ENCODE results near the gene GRIK4.

GRIK4 gene

DNA sequence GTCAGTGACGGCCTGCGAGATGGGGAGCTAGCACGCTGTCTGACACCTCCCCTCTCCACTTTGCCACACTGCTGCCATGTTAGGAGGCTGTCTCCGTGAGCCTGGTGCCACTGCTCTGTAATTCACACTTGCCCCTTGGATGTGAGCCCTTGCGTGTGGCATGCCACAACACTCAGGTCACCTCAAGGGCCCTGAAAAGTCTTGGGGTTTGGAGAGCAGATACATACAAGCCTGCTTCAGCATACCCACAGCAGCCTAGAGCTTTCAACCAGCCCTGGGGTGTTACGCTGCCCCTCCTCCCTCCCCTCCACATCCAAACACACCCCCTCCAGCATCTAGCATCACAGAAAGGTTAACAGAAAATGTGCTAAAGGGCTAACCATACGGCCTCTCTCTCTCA, 442.8 kb downstream of the GRIK4 start:
- TF ChIP-seq, protein P1, sequence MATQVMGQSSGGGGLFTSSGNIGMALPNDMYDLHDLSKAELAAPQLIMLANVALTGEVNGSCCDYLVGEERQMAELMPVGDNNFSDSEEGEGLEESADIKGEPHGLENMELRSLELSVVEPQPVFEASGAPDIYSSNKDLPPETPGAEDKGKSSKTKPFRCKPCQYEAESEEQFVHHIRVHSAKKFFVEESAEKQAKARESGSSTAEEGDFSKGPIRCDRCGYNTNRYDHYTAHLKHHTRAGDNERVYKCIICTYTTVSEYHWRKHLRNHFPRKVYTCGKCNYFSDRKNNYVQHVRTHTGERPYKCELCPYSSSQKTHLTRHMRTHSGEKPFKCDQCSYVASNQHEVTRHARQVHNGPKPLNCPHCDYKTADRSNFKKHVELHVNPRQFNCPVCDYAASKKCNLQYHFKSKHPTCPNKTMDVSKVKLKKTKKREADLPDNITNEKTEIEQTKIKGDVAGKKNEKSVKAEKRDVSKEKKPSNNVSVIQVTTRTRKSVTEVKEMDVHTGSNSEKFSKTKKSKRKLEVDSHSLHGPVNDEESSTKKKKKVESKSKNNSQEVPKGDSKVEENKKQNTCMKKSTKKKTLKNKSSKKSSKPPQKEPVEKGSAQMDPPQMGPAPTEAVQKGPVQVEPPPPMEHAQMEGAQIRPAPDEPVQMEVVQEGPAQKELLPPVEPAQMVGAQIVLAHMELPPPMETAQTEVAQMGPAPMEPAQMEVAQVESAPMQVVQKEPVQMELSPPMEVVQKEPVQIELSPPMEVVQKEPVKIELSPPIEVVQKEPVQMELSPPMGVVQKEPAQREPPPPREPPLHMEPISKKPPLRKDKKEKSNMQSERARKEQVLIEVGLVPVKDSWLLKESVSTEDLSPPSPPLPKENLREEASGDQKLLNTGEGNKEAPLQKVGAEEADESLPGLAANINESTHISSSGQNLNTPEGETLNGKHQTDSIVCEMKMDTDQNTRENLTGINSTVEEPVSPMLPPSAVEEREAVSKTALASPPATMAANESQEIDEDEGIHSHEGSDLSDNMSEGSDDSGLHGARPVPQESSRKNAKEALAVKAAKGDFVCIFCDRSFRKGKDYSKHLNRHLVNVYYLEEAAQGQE (IDR thresholded peaks at IDR 0.05; ENCODE audit: insufficient read depth in 1 of 2, low read depth in 2 of 2, low read length in 2 of 2): no peak
- TF ChIP-seq FOXP2 (optimal IDR thresholded peaks at IDR 0.05; ENCODE audit: borderline replicate concordance, extremely low read depth, extremely low read length, insufficient read depth) (no peak), POLR2AphosphoS5 (IDR thresholded peaks at IDR 0.05; ENCODE audit: low read depth, low read length) (no peak), TAF1 (IDR thresholded peaks at IDR 0.05; ENCODE audit: borderline replicate concordance, insufficient read depth, low read length) (no peak), SIN3A (IDR thresholded peaks at IDR 0.05; ENCODE audit: borderline replicate concordance, insufficient read depth, low read length) (no peak)

DNA sequence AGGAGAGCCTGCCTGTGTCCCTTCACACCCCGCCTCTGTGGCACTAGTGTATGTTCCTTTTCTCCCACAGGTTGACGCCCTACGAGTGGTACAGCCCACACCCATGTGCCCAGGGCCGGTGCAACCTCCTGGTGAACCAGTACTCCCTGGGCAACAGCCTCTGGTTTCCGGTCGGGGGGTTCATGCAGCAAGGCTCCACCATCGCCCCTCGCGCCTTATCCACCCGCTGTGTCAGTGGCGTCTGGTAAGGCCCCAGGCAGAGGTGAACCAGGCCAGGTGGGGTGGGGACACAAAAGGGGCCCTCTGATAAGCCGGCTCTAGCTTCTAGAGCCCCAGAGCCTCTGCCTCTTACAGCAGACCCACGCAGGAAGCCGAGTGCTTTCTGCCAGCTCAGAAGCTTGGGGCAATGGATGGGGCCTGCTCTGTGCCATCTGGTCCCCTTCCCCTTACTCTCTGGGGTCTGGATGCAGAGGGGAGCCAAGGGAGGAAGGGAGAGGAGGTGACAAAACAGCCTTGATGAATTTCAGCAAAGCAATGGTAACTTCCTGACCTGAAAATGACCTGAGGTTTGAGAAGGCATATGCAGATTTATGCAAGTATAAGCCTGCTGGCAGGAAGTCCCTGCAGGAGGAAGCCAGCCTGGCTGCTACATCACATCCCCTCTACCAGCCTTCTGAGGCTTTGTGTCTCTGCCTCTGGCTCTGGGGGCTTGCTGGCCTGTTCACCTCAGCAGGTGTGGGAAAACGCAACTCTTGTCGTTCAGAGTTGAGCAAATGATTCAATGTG, 445.4 kb downstream of the GRIK4 start:
- TF ChIP-seq TAF1 (IDR thresholded peaks at IDR 0.05; ENCODE audit: borderline replicate concordance, insufficient read depth, low read length) (no peak), POLR2AphosphoS5 (IDR thresholded peaks at IDR 0.05; ENCODE audit: low read depth, low read length) (no peak), SIN3A (IDR thresholded peaks at IDR 0.05; ENCODE audit: borderline replicate concordance, insufficient read depth, low read length) (no peak)

DNA sequence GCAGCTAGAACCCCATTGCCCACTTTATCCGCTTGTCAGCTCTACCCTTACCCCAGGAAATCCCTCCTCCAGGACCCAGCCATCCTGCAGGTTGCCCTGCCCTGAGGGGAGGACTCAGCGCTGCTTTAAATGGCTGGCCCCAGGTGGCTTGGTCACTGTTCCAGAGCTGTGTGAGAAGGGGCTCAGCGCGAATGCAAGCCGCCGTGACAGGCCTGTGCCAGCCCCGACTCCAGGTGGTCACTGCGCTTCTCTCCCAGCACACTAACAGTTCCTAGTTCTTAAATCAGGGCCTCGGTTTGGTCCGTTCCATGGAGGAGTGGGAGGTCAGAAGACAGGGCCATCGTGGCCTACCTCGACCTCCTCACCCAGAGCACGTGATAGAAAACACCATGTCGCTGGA, 446.6 kb downstream of the GRIK4 start:
- TF ChIP-seq SIN3A (IDR thresholded peaks at IDR 0.05; ENCODE audit: borderline replicate concordance, insufficient read depth, low read length) (no peak), TAF1 (IDR thresholded peaks at IDR 0.05; ENCODE audit: borderline replicate concordance, insufficient read depth, low read length) (no peak), FOXP2 (optimal IDR thresholded peaks at IDR 0.05; ENCODE audit: borderline replicate concordance, extremely low read depth, extremely low read length, insufficient read depth) (no peak), POLR2AphosphoS5 (IDR thresholded peaks at IDR 0.05; ENCODE audit: low read depth, low read length) (no peak)
- TF ChIP-seq, protein P1 (IDR thresholded peaks at IDR 0.05; ENCODE audit: insufficient read depth in 1 of 2, low read depth in 2 of 2, low read length in 2 of 2): no peak

DNA sequence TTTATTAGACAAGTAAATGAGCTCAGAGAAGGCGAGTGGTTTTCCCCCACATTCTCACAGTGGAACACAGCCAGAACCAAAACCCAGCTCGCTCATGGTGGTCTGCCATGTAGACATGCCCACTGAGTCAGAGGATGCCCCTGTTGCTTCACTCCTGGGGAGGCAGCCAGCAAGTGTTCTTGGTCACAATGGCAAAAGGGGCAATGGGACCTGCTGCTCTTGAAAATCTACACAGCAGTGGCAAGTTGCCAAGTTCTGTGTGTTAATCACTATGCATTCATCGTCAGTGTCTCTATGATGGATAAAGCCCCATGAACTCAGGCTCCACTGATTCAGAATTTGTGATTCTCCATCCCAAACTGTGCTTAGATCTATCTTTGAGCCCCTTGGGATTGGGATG, 447.6 kb downstream of the GRIK4 start:
- TF ChIP-seq POLR2AphosphoS5 (IDR thresholded peaks at IDR 0.05; ENCODE audit: low read depth, low read length) (no peak), SIN3A (IDR thresholded peaks at IDR 0.05; ENCODE audit: borderline replicate concordance, insufficient read depth, low read length) (no peak), TAF1 (IDR thresholded peaks at IDR 0.05; ENCODE audit: borderline replicate concordance, insufficient read depth, low read length) (no peak), FOXP2 (optimal IDR thresholded peaks at IDR 0.05; ENCODE audit: borderline replicate concordance, extremely low read depth, extremely low read length, insufficient read depth) (no peak)
- TF ChIP-seq, protein P1 (IDR thresholded peaks at IDR 0.05; ENCODE audit: insufficient read depth in 1 of 2, low read depth in 2 of 2, low read length in 2 of 2): no peak

DNA sequence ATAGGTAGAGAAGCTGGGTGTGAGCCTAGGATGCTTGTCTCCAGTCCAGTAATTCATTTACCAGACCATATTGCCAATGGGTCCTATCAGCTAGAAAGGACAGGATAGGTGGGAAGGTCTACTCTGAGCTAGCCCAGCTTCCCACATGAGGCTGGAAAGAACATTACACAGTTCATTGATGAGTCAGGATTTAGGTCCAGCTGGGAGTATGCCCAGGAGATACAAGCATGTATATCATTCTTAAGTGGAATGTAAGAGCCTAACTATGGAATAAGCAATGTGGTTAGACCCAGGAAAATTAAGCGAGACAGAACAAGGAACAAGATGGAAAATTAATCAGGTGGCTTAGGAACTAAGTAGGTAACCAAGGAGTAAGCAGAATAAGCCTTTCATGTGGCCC, 453.3 kb downstream of the GRIK4 start:
- TF ChIP-seq TAF1 (IDR thresholded peaks at IDR 0.05; ENCODE audit: borderline replicate concordance, insufficient read depth, low read length) (no peak), POLR2AphosphoS5 (IDR thresholded peaks at IDR 0.05; ENCODE audit: low read depth, low read length) (no peak), FOXP2 (optimal IDR thresholded peaks at IDR 0.05; ENCODE audit: borderline replicate concordance, extremely low read depth, extremely low read length, insufficient read depth) (no peak), SIN3A (IDR thresholded peaks at IDR 0.05; ENCODE audit: borderline replicate concordance, insufficient read depth, low read length) (no peak)
- TF ChIP-seq, protein P1 (IDR thresholded peaks at IDR 0.05; ENCODE audit: insufficient read depth in 1 of 2, low read depth in 2 of 2, low read length in 2 of 2): no peak

Data from PFSK-1 (cell line).